ENCODE measurements around the gene CAMKMT. TPM values are rescaled to one million over a fixed set of nuclear protein-coding genes. Genes with fewer than 3 reads are reported as not detected.

CAMKMT gene
- total RNA-seq, 4 donors from 2014 or later, result 6.0 to 15.3 (median 10.7) TPM

DNA sequence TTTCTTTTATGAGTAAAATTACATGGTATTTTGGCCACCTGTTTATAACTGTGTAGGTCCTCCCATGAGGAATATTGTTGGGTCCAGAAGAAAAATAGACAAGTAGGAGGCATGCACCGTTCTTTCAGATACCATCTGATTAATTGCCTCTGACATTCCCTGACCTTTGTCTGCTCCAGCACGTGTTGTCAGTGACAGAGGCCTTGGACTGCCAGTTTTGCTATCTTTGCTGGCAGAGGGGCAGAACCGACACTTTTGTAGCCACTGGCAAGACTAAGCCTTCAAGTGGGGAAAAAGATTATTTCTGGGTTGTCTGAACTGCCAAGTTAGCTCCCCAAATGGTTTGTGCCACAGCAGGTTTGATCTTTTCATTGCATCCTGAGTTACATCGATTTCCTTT, 276.9 kb downstream of the CAMKMT start:
- no peak overlapping the region for H3K27ac ChIP-seq
- 63% methylated on average over 4 of the region's 4 CpGs for WGBS
- no peaks in the 10 kb centered on the region for H3K9me3 ChIP-seq
- DNase-seq (ENCODE audit: low spot score in 2 of 2), result no peak
- no peaks in the 10 kb centered on the region for H3K4me1 ChIP-seq
- no peaks in the 10 kb centered on the region for H3K36me3 ChIP-seq
- no peak for TF ChIP-seq POLR2A (IDR thresholded peaks at IDR 0.05)
- no peak for TF ChIP-seq POLR2AphosphoS5 (IDR thresholded peaks at IDR 0.05)
- TF ChIP-seq, protein P1, sequence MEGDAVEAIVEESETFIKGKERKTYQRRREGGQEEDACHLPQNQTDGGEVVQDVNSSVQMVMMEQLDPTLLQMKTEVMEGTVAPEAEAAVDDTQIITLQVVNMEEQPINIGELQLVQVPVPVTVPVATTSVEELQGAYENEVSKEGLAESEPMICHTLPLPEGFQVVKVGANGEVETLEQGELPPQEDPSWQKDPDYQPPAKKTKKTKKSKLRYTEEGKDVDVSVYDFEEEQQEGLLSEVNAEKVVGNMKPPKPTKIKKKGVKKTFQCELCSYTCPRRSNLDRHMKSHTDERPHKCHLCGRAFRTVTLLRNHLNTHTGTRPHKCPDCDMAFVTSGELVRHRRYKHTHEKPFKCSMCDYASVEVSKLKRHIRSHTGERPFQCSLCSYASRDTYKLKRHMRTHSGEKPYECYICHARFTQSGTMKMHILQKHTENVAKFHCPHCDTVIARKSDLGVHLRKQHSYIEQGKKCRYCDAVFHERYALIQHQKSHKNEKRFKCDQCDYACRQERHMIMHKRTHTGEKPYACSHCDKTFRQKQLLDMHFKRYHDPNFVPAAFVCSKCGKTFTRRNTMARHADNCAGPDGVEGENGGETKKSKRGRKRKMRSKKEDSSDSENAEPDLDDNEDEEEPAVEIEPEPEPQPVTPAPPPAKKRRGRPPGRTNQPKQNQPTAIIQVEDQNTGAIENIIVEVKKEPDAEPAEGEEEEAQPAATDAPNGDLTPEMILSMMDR (IDR thresholded peaks at IDR 0.05), result no peak
- TF ChIP-seq EP300 (IDR thresholded peaks at IDR 0.05), result no peak
- H3K4me3 ChIP-seq, result no peak overlapping the region
- no peaks in the 10 kb centered on the region for H3K27me3 ChIP-seq

DNA sequence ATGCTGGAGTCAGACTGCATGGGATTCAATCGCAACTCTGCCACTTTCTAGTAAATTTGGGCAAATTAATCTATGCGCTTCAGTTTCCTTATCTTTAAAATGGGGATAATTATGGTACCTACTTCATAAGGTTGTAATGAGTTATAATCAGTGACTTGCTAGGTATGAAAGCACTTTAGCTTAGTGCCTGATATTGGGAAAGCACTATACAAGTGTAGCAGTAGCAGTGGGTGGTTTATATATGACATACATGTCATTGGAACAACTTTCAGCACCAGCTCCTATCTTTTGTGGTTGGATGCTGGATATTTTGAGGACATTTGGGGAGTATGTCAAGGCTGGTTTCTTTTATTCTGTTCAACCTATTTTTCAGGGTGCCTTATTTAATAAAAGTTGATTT, 277.7 kb downstream of the CAMKMT start:
- H3K27ac ChIP-seq, result no peak overlapping the region
- no peak for TF ChIP-seq POLR2AphosphoS5 (IDR thresholded peaks at IDR 0.05)
- TF ChIP-seq, protein P1 (IDR thresholded peaks at IDR 0.05), result no peak
- TF ChIP-seq POLR2A (IDR thresholded peaks at IDR 0.05), result no peak
- no peak for TF ChIP-seq EP300 (IDR thresholded peaks at IDR 0.05)
- H3K27me3 ChIP-seq, result no peaks in the 10 kb centered on the region
- no peak overlapping the region for H3K4me3 ChIP-seq
- no peak for DNase-seq (ENCODE audit: low spot score in 2 of 2)
- no peaks in the 10 kb centered on the region for H3K4me1 ChIP-seq
- no peaks in the 10 kb centered on the region for H3K36me3 ChIP-seq
- H3K9me3 ChIP-seq, result no peaks in the 10 kb centered on the region
- WGBS, result 100% methylated on average over 2 of the region's 2 CpGs

DNA sequence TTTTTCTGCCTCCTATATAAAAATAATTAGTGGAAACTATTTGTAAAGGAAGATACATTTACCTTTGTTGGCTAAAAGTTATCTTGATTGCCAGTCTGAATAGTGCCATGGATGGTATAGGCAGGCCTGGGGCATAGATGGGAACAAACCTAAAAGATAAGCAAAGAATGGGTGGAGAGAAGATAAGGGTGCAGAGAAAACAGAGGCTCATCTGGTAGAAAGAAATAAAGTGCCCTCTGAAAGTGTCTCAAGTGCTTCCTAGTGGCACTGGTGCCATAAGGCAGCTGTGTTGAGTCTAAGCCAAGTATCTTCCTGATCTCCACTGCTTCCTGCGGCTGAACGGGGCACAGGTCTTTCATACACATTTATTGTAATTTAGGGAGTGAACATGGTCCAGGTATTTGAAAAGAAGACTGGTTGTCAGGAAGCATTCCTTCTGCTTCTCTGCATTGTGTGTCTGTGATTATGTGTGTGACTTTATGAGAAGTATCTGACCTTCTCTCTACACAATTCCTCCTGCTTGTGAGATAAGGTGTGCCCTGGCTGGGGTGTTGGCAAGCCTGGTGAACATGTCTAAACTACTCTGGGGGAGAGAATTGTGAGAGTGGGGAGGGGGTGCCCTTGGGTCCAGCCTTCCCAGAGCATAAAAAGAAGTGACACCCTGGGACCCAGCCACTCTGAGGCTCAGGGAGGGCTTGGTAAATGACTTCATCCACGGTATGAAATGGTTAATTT, 280.5 kb downstream of the CAMKMT start:
- H3K4me1 ChIP-seq, result no peaks in the 10 kb centered on the region
- H3K4me3 ChIP-seq, result no peak overlapping the region
- WGBS, result 54% methylated on average over 3 of the region's 3 CpGs
- H3K27me3 ChIP-seq, result no peaks in the 10 kb centered on the region
- no peaks in the 10 kb centered on the region for H3K36me3 ChIP-seq
- no peak for DNase-seq (ENCODE audit: low spot score in 2 of 2)
- H3K27ac ChIP-seq, result no peak overlapping the region
- no peaks in the 10 kb centered on the region for H3K9me3 ChIP-seq
- TF ChIP-seq POLR2A (IDR thresholded peaks at IDR 0.05) (no peak), EP300 (IDR thresholded peaks at IDR 0.05) (no peak)

DNA sequence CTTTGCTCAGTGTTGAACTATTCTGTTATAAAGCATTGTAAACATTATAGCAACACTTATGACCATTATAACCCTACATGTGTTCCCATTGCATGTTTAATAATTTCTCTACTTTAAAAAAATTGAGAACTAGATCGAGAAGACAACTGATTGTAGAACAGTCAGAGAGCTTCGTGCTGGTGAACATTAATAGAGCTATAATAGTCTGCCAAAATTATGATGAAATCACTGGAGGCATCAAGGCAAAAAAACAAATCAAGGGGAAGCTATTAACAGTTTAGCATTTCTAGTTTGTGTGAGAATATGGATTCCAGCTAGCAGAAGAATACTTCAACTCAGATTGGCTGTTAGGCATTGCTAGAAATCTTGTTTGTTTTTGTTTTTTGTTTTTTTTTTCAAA, 284.2 kb downstream of the CAMKMT start:
- 54% methylated on average over 2 of the region's 2 CpGs for WGBS

DNA sequence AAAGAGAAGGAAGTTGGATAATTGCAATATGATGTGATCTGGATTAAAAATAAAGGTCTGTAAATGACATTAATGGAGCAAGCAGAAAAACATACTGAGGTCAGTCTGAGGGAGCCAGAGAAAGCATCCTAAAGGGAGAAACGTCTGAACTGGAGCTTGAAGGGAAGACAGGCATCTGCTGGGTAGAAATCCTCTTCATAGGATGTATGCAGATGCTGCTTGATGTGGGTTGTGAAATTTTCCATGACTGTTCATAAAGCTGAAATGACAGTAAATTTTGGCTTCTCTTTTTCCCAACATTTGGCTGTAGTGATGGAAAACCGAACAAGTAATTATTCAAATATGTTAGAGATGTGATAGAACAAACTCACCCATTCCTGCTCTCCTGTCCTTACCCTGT, 287.6 kb downstream of the CAMKMT start:
- 76% methylated on average over 2 of the region's 2 CpGs for WGBS
- H3K27ac ChIP-seq, result no peak overlapping the region
- no peak overlapping the region for H3K4me3 ChIP-seq
- H3K9me3 ChIP-seq, result no peaks in the 10 kb centered on the region
- H3K4me1 ChIP-seq, result no peaks in the 10 kb centered on the region
- no peak for TF ChIP-seq POLR2A (IDR thresholded peaks at IDR 0.05)
- TF ChIP-seq, protein P1 (IDR thresholded peaks at IDR 0.05), result no peak
- no peak for TF ChIP-seq POLR2AphosphoS5 (IDR thresholded peaks at IDR 0.05)
- TF ChIP-seq EP300 (IDR thresholded peaks at IDR 0.05), result no peak
- H3K36me3 ChIP-seq, result no peaks in the 10 kb centered on the region
- no peaks in the 10 kb centered on the region for H3K27me3 ChIP-seq
- DNase-seq (ENCODE audit: low spot score in 2 of 2), result no peak

More for the DNA sequence above, 284.2 kb downstream of the CAMKMT start:
- Histone ChIP-seq H3K36me3 (no peaks in the 10 kb centered on the region), H3K27me3 (no peaks in the 10 kb centered on the region), H3K4me3 (no peak overlapping the region), H3K9me3 (no peaks in the 10 kb centered on the region), H3K4me1 (no peaks in the 10 kb centered on the region), H3K27ac (no peak overlapping the region)
- no peak for DNase-seq (ENCODE audit: low spot score in 2 of 2)
- TF ChIP-seq POLR2A (IDR thresholded peaks at IDR 0.05) (no peak), EP300 (IDR thresholded peaks at IDR 0.05) (no peak), POLR2AphosphoS5 (IDR thresholded peaks at IDR 0.05) (no peak)
- TF ChIP-seq, protein P1 (IDR thresholded peaks at IDR 0.05), result no peak
